DND-41 (cell line): ENCODE measurements around the gene TAS1R2.

Experiments
- EZH2 ChIP-seq: IDR thresholded peaks from 3 replicates; pipeline ENCODE4 v1.6.1; 2012; ENCODE audit warnings: borderline replicate concordance, low read depth, mild to moderate bottlenecking, moderate library complexity, low read length, inconsistent platforms; ENCODE audit not compliant: severe bottlenecking
- TF ChIP-seq, protein P1 (sequence below): IDR thresholded peaks from 2 replicates; pipeline ENCODE4 v1.5.1; 2012; ENCODE audit warnings: borderline replicate concordance, low read length, moderate library complexity, mild to moderate bottlenecking; ENCODE audit not compliant: poor library complexity, severe bottlenecking; ENCODE audit errors: extremely low read depth

DNA sequence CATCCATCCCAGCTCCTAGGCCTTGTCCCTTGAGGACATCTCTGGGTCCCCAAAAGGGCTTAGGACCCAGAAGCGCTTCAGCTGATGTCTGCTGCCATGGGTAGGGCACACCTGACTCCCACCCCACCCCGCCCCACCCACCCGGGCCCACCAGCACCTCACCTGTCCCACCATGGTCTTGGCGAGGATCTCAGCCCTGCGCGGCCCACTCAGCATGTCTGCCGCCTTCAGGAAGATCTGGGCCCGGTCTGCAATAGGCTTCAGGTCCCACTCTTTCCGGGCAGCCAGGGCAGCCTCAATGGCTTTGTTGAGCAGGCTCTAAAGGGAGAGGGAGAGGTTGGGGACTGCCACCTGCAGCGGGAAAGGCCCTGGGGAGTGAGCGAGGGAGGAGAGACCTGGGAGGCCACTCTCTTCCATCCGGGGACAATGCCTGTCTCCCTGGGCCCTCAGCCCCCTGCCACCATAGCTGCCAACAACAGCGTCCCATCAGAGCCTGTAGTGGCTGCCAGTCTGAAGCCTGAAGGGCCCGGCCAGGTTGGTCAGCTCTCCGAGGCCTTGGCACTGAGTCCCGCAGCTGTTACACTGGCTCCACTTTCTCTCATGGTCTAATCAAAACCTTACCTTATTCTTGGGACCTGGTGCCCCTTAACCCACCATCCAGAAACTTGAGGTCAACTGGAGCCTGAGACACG is 26.0 kb upstream of the TAS1R2 start:
- TF ChIP-seq, protein P1, sequence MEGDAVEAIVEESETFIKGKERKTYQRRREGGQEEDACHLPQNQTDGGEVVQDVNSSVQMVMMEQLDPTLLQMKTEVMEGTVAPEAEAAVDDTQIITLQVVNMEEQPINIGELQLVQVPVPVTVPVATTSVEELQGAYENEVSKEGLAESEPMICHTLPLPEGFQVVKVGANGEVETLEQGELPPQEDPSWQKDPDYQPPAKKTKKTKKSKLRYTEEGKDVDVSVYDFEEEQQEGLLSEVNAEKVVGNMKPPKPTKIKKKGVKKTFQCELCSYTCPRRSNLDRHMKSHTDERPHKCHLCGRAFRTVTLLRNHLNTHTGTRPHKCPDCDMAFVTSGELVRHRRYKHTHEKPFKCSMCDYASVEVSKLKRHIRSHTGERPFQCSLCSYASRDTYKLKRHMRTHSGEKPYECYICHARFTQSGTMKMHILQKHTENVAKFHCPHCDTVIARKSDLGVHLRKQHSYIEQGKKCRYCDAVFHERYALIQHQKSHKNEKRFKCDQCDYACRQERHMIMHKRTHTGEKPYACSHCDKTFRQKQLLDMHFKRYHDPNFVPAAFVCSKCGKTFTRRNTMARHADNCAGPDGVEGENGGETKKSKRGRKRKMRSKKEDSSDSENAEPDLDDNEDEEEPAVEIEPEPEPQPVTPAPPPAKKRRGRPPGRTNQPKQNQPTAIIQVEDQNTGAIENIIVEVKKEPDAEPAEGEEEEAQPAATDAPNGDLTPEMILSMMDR = no peak
- no peak for TF ChIP-seq EZH2
